Neuronal stem cell (in vitro differentiated cells): ENCODE data around the gene GRM7.

Experiments used
- DNase-seq: peaks from one replicate; pipeline ENCODE4 v3.0.0-alpha.2; 2013; ENCODE audit warnings: low spot score
- H2AFZ ChIP-seq: one replicate; pipeline ENCODE4 v1.6.1; 2013; ENCODE audit warnings: mild to moderate bottlenecking, low read length, inconsistent platforms
- H2AK5ac ChIP-seq: 2 replicates; pipeline ENCODE4 v1.6.1; 2013; ENCODE audit warnings: low read depth, mild to moderate bottlenecking, inconsistent platforms, low read length, moderate library complexity, mixed read lengths
- H2BK120ac ChIP-seq: 2 replicates; pipeline ENCODE4 v1.6.1; 2013; ENCODE audit warnings: low read depth, mild to moderate bottlenecking, inconsistent platforms, low read length, moderate library complexity, mixed read lengths
- H2BK12ac ChIP-seq: one replicate; pipeline ENCODE4 v1.6.1; 2013; ENCODE audit warnings: low read length, inconsistent platforms
- H2BK15ac ChIP-seq: 2 replicates; pipeline ENCODE4 v1.6.1; 2013; ENCODE audit warnings: mild to moderate bottlenecking, low read length, inconsistent platforms, mixed read lengths
- H2BK5ac ChIP-seq: one replicate; pipeline ENCODE4 v1.6.1; 2013; ENCODE audit warnings: inconsistent platforms, mild to moderate bottlenecking, low read length, moderate library complexity
- H3K14ac ChIP-seq: one replicate; pipeline ENCODE4 v1.6.1; 2013; ENCODE audit warnings: low read length, inconsistent platforms
- H3K18ac ChIP-seq: 2 replicates; pipeline ENCODE4 v1.6.1; 2013; ENCODE audit warnings: low read length, inconsistent platforms
- H3K23ac ChIP-seq: 2 replicates; pipeline ENCODE4 v1.6.1; 2013; ENCODE audit warnings: low read depth, mild to moderate bottlenecking, mixed read lengths, low read length, inconsistent platforms; ENCODE audit not compliant: poor library complexity
- H3K27ac ChIP-seq: replicated peaks from 3 replicates; pipeline ENCODE4 v1.5.1; 2013; ENCODE audit warnings: low read length, inconsistent platforms
- H3K27me3 ChIP-seq, 3 experiments: 2 replicates each; pipeline ENCODE4 v1.6.1; 2013; ENCODE audit warnings: low read length in 3 of 3, mild to moderate bottlenecking in 2 of 3, inconsistent platforms in 1 of 3, low read depth in 1 of 3, mixed read lengths in 1 of 3, moderate library complexity in 1 of 3; ENCODE audit not compliant: control insufficient read depth in 3 of 3, insufficient read depth in 3 of 3
- H3K36me3 ChIP-seq, 2 donors: replicated peaks in 1 of 2; 2 replicates each; pipeline ENCODE4 v1.6.1; 2013; ENCODE audit warnings: low read length in 2 of 2; ENCODE audit not compliant: control insufficient read depth in 2 of 2, insufficient read depth in 2 of 2
- H3K4ac ChIP-seq: 2 replicates; pipeline ENCODE4 v1.6.1; 2013; ENCODE audit warnings: inconsistent platforms, mild to moderate bottlenecking, low read length, moderate library complexity
- H3K4me1 ChIP-seq, 2 donors: 1 replicate in 1 of 2; 2 replicates in 1 of 2; pipeline ENCODE4 v1.6.1; 2013; ENCODE audit warnings: low read length in 2 of 2, low read depth in 1 of 2; ENCODE audit not compliant: control insufficient read depth in 2 of 2, insufficient read depth in 1 of 2
- H3K4me2 ChIP-seq: one replicate; pipeline ENCODE4 v1.6.1; 2013; ENCODE audit warnings: mild to moderate bottlenecking, low read length, inconsistent platforms; ENCODE audit not compliant: insufficient read depth, poor library complexity, severe bottlenecking
- H3K4me3 ChIP-seq, 2 donors: 2 replicates each; pipeline ENCODE4 v1.5.1; 2013; ENCODE audit warnings: low read length in 2 of 2, mild to moderate bottlenecking in 2 of 2, inconsistent platforms in 1 of 2, moderate library complexity in 1 of 2
- H3K79me1 ChIP-seq: one replicate; pipeline ENCODE4 v1.6.1; 2013; ENCODE audit warnings: low read depth, mild to moderate bottlenecking, inconsistent platforms, low read length, moderate library complexity
- H3K9ac ChIP-seq: one replicate; pipeline ENCODE4 v1.6.1; 2013; ENCODE audit warnings: mild to moderate bottlenecking, low read depth, low read length, inconsistent platforms; ENCODE audit not compliant: poor library complexity
- H3K9me3 ChIP-seq, 2 donors: replicated peaks in 1 of 2; 2 replicates each; pipeline versions ENCODE3 to v1.6.1; 2013; ENCODE audit warnings: low read length in 2 of 2, mild to moderate bottlenecking in 2 of 2, inconsistent platforms in 1 of 2, low read depth in 1 of 2, mixed read lengths in 1 of 2, moderate library complexity in 1 of 2; ENCODE audit not compliant: control insufficient read depth in 2 of 2, insufficient read depth in 1 of 2
- H4K8ac ChIP-seq: one replicate; pipeline ENCODE4 v1.6.1; 2013; ENCODE audit warnings: low read depth, mild to moderate bottlenecking, inconsistent platforms, low read length, moderate library complexity
- H4K91ac ChIP-seq: one replicate; pipeline ENCODE4 v1.6.1; 2013; ENCODE audit warnings: low read length, low read depth, mild to moderate bottlenecking, inconsistent platforms; ENCODE audit not compliant: poor library complexity
- WGBS, 2 donors: extraction: QIAGEN DNeasy Blood & Tissue Kit; methylation state at CpG; one replicate each; pipeline ENCODE4 v1.1.7; 2013; ENCODE audit warnings: missing lambda C conversion rate in 2 of 2, mixed read lengths in 1 of 2; ENCODE audit not compliant: insufficient read length in 2 of 2, insufficient replicate concordance in 1 of 2; ENCODE audit errors: extremely low coverage in 2 of 2; 5-methylcytosine and 5-hydroxymethylcytosine counted together

Gene GRM7

GRCh38 chr3:7332696-7333095, 471.8 kb downstream of the GRM7 start:
- Histone ChIP-seq H3K9ac (no peak overlapping the region), H3K14ac (no peak overlapping the region), H2AFZ (no peak overlapping the region), H4K91ac (no peak overlapping the region), H2BK5ac (no peak overlapping the region), H3K23ac (no peak overlapping the region), H2AK5ac (no peak overlapping the region), H3K79me1 (no peaks in the 10 kb centered on the region), H3K36me3 (no peaks in the 10 kb centered on the region), H3K4ac (no peak overlapping the region), H3K27ac (no peak overlapping the region), H2BK15ac (no peak overlapping the region), H3K4me2 (no peak overlapping the region), H4K8ac (no peak overlapping the region), H2BK12ac (no peak overlapping the region), H3K18ac (no peak overlapping the region), H3K27me3 (no peaks in the 10 kb centered on the region), H3K4me1 (no peaks in the 10 kb centered on the region), H3K4me3 (no peak overlapping the region), H2BK120ac (no peak overlapping the region), H3K9me3 (no peaks in the 10 kb centered on the region)
- DNase-seq, result no peak
- no CpG with 5 or more reads among the region's 2 CpGs for WGBS, 2 donors

- no CpG with 5 or more reads among the region's 4 CpGs for WGBS, 2 donors
- Histone ChIP-seq H3K18ac (no peak overlapping the region), H3K27ac (no peak overlapping the region)
These were observed 472.2 kb downstream of the GRM7 start for GRCh38 chr3:7333125-7333524.

GRCh38 chr3:7340795-7341194, 479.9 kb downstream of the GRM7 start:
- H3K4me1 ChIP-seq, result no peaks in the 10 kb centered on the region
- H3K18ac ChIP-seq, result no peak overlapping the region
- no CpG with 5 or more reads among the region's 2 CpGs for WGBS, 2 donors
- no peak overlapping the region for H2BK5ac ChIP-seq
- H4K91ac ChIP-seq, result no peak overlapping the region
- no peaks in the 10 kb centered on the region for H3K36me3 ChIP-seq
- no peak overlapping the region for H3K27ac ChIP-seq
- H2BK15ac ChIP-seq, result no peak overlapping the region
- no peak overlapping the region for H2BK120ac ChIP-seq
- DNase-seq, result no peak
- no peaks in the 10 kb centered on the region for H3K9me3 ChIP-seq
- no peak overlapping the region for H2BK12ac ChIP-seq
- H3K4me2 ChIP-seq, result no peak overlapping the region
- H3K4ac ChIP-seq, result no peak overlapping the region
- H2AK5ac ChIP-seq, result no peak overlapping the region
- no peak overlapping the region for H4K8ac ChIP-seq
- no peaks in the 10 kb centered on the region for H3K79me1 ChIP-seq
- H3K27me3 ChIP-seq, result no peaks in the 10 kb centered on the region
- H3K14ac ChIP-seq, result no peak overlapping the region
- no peak overlapping the region for H3K4me3 ChIP-seq
- H3K23ac ChIP-seq, result no peak overlapping the region
- no peak overlapping the region for H3K9ac ChIP-seq
- H2AFZ ChIP-seq, result no peak overlapping the region

More at GRCh38 chr3:7333125-7333524, 472.2 kb downstream of the GRM7 start:
- Histone ChIP-seq H2BK15ac (no peak overlapping the region), H2BK5ac (no peak overlapping the region), H3K4me3 (no peak overlapping the region), H3K9me3 (no peaks in the 10 kb centered on the region), H3K36me3 (no peaks in the 10 kb centered on the region), H3K4ac (no peak overlapping the region), H4K91ac (no peak overlapping the region), H3K79me1 (no peaks in the 10 kb centered on the region), H2AFZ (no peak overlapping the region), H4K8ac (no peak overlapping the region), H3K4me2 (no peak overlapping the region), H3K4me1 (no peaks in the 10 kb centered on the region), H2BK12ac (no peak overlapping the region), H3K9ac (no peak overlapping the region), H3K14ac (no peak overlapping the region), H2BK120ac (no peak overlapping the region), H3K27me3 (no peaks in the 10 kb centered on the region), H2AK5ac (no peak overlapping the region), H3K23ac (no peak overlapping the region)
- no peak for DNase-seq

GRCh38 chr3:7346364-7346763, 485.4 kb downstream of the GRM7 start:
- Histone ChIP-seq H3K23ac (no peak overlapping the region), H3K27ac (no peak overlapping the region), H3K9ac (no peak overlapping the region), H3K9me3 (no peaks in the 10 kb centered on the region), H4K8ac (no peak overlapping the region), H2BK5ac (no peak overlapping the region), H2BK12ac (no peak overlapping the region), H3K4me1 (no peaks in the 10 kb centered on the region), H3K4ac (no peak overlapping the region), H3K79me1 (no peaks in the 10 kb centered on the region), H3K18ac (no peak overlapping the region), H2BK120ac (no peak overlapping the region), H3K36me3 (no peaks in the 10 kb centered on the region), H2BK15ac (no peak overlapping the region), H3K4me3 (no peak overlapping the region), H2AK5ac (no peak overlapping the region), H2AFZ (no peak overlapping the region), H3K4me2 (no peak overlapping the region), H3K14ac (no peak overlapping the region), H4K91ac (no peak overlapping the region), H3K27me3 (no peaks in the 10 kb centered on the region)
- WGBS, 2 donors, result no CpG with 5 or more reads among the region's 2 CpGs
- DNase-seq, result no peak
